Measurements from ENCODE around the gene PAPSS2.

DNA sequence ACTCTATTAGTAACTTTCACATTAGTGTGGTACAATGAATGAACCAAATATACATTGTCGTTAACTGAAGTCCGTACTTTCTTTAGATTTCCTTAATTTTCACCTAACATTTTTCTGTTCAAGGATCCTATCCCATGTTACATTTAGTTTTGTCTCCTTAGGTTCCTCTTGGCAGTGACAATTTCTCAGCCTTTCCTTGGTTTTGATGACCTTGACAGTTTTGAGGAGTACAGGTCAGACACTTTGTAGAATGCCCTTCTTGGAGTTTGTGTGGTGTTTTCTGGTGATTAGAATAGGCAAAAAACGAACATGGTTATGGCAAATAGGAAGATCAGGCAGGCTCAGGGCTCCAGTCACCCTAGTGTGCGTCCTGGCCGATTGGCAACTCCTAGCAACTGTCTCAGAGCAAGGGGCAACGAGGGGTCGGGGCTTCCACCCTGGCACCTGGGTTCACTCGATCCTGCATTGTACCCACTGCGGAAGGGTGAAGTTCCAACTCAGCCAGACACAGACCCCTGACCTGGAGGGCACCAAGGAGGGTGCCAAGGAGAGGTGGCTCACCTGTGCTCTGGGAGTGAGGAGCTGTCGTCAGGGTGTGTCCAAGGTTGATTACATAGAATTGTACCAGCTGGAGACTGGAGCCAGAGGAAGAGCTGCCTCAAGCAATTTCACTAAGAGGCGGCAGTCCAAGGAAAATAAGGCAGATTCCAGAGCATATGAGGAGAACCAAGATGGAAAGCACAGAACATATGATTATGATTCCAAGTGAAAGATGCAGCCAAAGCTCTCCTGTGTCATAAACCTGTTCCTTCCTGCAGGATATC is 37.5 kb downstream of the PAPSS2 start:
- TF ChIP-seq, protein P1, sequence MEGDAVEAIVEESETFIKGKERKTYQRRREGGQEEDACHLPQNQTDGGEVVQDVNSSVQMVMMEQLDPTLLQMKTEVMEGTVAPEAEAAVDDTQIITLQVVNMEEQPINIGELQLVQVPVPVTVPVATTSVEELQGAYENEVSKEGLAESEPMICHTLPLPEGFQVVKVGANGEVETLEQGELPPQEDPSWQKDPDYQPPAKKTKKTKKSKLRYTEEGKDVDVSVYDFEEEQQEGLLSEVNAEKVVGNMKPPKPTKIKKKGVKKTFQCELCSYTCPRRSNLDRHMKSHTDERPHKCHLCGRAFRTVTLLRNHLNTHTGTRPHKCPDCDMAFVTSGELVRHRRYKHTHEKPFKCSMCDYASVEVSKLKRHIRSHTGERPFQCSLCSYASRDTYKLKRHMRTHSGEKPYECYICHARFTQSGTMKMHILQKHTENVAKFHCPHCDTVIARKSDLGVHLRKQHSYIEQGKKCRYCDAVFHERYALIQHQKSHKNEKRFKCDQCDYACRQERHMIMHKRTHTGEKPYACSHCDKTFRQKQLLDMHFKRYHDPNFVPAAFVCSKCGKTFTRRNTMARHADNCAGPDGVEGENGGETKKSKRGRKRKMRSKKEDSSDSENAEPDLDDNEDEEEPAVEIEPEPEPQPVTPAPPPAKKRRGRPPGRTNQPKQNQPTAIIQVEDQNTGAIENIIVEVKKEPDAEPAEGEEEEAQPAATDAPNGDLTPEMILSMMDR (conservative IDR thresholded peaks at IDR 0.05 in 1 of 2, IDR thresholded peaks at IDR 0.05 in 1 of 2; ENCODE audit: low read depth in 1 of 2, low read length in 2 of 2) = no peak
- TF ChIP-seq EZH2 (IDR thresholded peaks at IDR 0.05; ENCODE audit: low read length, missing control alignments) = no peak
